K562 (cell line): ENCODE results near the gene EDA. TPM values are rescaled to one million over a fixed set of nuclear protein-coding genes. Genes with fewer than 3 reads are reported as not detected.

Experiments
- ATAC-seq: fragments of 200-7000 bp; cut with Tn5 transposase; 3 replicates; pipeline ENCODE4 v1.9.1; 2020; ENCODE audit warnings: moderate library complexity
- BruUV-seq: library from RNA; stranded (reverse); fragments of 400-500 nt; replicated peaks from 2 replicates; lab custom pipeline; 2021; lab: Mats Ljungman, UMichigan
- CTCF ChIA-PET: fragments of 300-600 bp; formaldehyde crosslinking; extraction: SDS; loops from one replicate; lab custom pipeline; 2021; ENCODE audit warnings: low intra/inter-chr PET ratio; lab: Yijun Ruan, JAX
- POLR2A ChIA-PET: fragments of 300-600, 350-650 bp; sonication (Branson Sonifier 250); formaldehyde crosslinking; extraction: SDS; loops from one replicate; lab custom pipeline; 2021; ENCODE audit warnings: antibody characterized with exemption, inconsistent platforms; lab: Yijun Ruan, JAX
- DNase-seq, 4 experiments: peaks; one replicate each; pipeline versions ENCODE4 v3.0.0 to v3.0.0-alpha.2; 2011 to 2018; ENCODE audit warnings: low spot score in 3 of 4, mixed read lengths in 3 of 4; ENCODE audit errors: extremely low read depth in 1 of 4
- FAIRE-seq: peaks from 2 replicates; lab custom pipeline; 2011; peaks lifted over from hg19 to GRCh38; lab: Jason Lieb, UNC
- H2AFZ ChIP-seq: 2 replicates; pipeline ENCODE4 v1.6.0; 2011; ENCODE audit warnings: low read depth, low read length, control low read depth, inconsistent platforms
- H3K27ac ChIP-seq: fragments of 200-600 bp; 3 replicates; pipeline ENCODE4 v1.8.0; 2011; ENCODE audit warnings: low read depth, mild to moderate bottlenecking, control low read depth, inconsistent platforms, low read length, moderate library complexity, mixed read lengths; ENCODE audit errors: extremely low read depth
- H3K27me3 ChIP-seq, 2 experiments: fragments of 300-600 bp in 1 of 2; 2 replicates in 1 of 2; 3 replicates in 1 of 2; pipeline versions ENCODE4 v1.6.0 to v1.8.0; 2011; ENCODE audit warnings: inconsistent platforms in 2 of 2, low read length in 2 of 2, mild to moderate bottlenecking in 1 of 2, mixed read lengths in 1 of 2, moderate library complexity in 1 of 2; ENCODE audit not compliant: control insufficient read depth in 2 of 2, insufficient read depth in 2 of 2
- H3K36me3 ChIP-seq: fragments of 300-600 bp; 3 replicates; pipeline ENCODE4 v1.8.0; 2011; ENCODE audit warnings: mild to moderate bottlenecking, low read length, inconsistent platforms; ENCODE audit not compliant: control insufficient read depth, insufficient read depth
- H3K4me1 ChIP-seq, 2 experiments: fragments of 200-600 bp in 1 of 2; replicated peaks in 1 of 2; 2 replicates in 1 of 2; 3 replicates in 1 of 2; pipeline versions ENCODE4 v1.5.1 to v1.8.0; 2011; ENCODE audit warnings: inconsistent platforms in 2 of 2, low read length in 2 of 2, mild to moderate bottlenecking in 1 of 2, mixed read lengths in 1 of 2, moderate library complexity in 1 of 2; ENCODE audit not compliant: control insufficient read depth in 2 of 2, insufficient read depth in 2 of 2
- H3K4me2 ChIP-seq: 2 replicates; pipeline ENCODE4 v1.6.1; 2011; ENCODE audit warnings: low read length, control low read depth, inconsistent platforms, mixed read lengths; ENCODE audit not compliant: insufficient read depth
- H3K4me3 ChIP-seq: fragments of 200-600 bp; sonication (generic), shearing (Covaris generic); 2 replicates; pipeline ENCODE4 v1.5.1; 2016; ENCODE audit warnings: control low read depth, inconsistent platforms
- H3K79me2 ChIP-seq: fragments of 200-600 bp; 3 replicates; pipeline ENCODE4 v1.8.0; 2011; ENCODE audit warnings: low read length, inconsistent platforms; ENCODE audit not compliant: control insufficient read depth, insufficient read depth
- H3K9ac ChIP-seq, 2 experiments: 2 replicates each; pipeline versions ENCODE4 v1.6.0 to v1.6.1; 2011; ENCODE audit warnings: low read depth in 2 of 2, low read length in 2 of 2, control low read depth in 1 of 2, inconsistent platforms in 1 of 2, mild to moderate bottlenecking in 1 of 2, mixed read lengths in 1 of 2; ENCODE audit not compliant: insufficient read depth in 1 of 2
- H3K9me1 ChIP-seq: one replicate; pipeline ENCODE4 v1.6.0; 2011; ENCODE audit warnings: inconsistent platforms, mild to moderate bottlenecking, low read length, moderate library complexity; ENCODE audit not compliant: control insufficient read depth, insufficient read depth
- H3K9me3 ChIP-seq: replicated peaks from 2 replicates; pipeline ENCODE4 v1.5.1; 2011; ENCODE audit warnings: low read depth, low read length, inconsistent platforms; ENCODE audit not compliant: control insufficient read depth, insufficient read depth
- H4K20me1 ChIP-seq: replicated peaks from 2 replicates; pipeline ENCODE4 v1.6.1; 2011; ENCODE audit warnings: low read length, inconsistent platforms, mixed read lengths; ENCODE audit not compliant: control insufficient read depth, insufficient read depth
- CBFA2T3 ChIP-seq: fragments of 450-650 bp; IDR thresholded peaks from 2 replicates; pipeline ENCODE4 v1.6.1; 2017
- DNMT1 ChIP-seq: fragments of 450-650 bp; IDR thresholded peaks from 2 replicates; pipeline ENCODE4 v1.6.1; 2016; ENCODE audit warnings: antibody characterized with exemption, mild to moderate bottlenecking
- JUND ChIP-seq, 2 experiments: IDR thresholded peaks; 2 replicates in 1 of 2; 3 replicates in 1 of 2; pipeline ENCODE4 v1.6.1; 2011; ENCODE audit warnings: borderline replicate concordance in 2 of 2, low read depth in 2 of 2, low read length in 2 of 2, improper control_type of control experiment in 1 of 2, missing biosample characterization in 1 of 2, missing genetic modification characterization in 1 of 2, missing genetic modification reagents in 1 of 2
- MTA2 ChIP-seq: fragments of 450-650 bp; IDR thresholded peaks from 2 replicates; pipeline ENCODE4 v1.6.1; 2016; ENCODE audit warnings: low read depth
- PCBP2 ChIP-seq: fragments of 200-400 bp; formaldehyde crosslinking; IDR thresholded peaks from 2 replicates; pipeline ENCODE4 v1.6.1; 2018; ENCODE audit warnings: low read length, low read depth, mild to moderate bottlenecking, moderate library complexity; ENCODE audit not compliant: poor library complexity, severe bottlenecking
- SREBF2 ChIP-seq: sonication (generic); formaldehyde crosslinking; IDR thresholded peaks from 2 replicates; pipeline ENCODE4 v1.4.0; 2020; ENCODE audit warnings: mild to moderate bottlenecking, missing genetic modification reagents
- ZNF140 ChIP-seq: fragments of 250-450 bp; sonication (Bioruptor Pico); IDR thresholded peaks from 2 replicates; pipeline ENCODE4 v1.8.0; 2021; ENCODE audit warnings: moderate library complexity, mild to moderate bottlenecking, inconsistent platforms
- in situ Hi-C: fragments of 300-500 bp; cut with MboI; formaldehyde crosslinking; loops from 4 replicates; pipeline ENCODE4 v1.15.0; 2018; ENCODE audit warnings: inconsistent platforms, mixed read lengths
- intact Hi-C: fragments of 100-400 bp; cut with micrococcal nuclease; formaldehyde crosslinking; loops from 2 replicates; pipeline ENCODE4 v1.14.2; 2022
- polyA plus RNA-seq, 8 experiments: library from polyadenylated mRNA; depleted of rRNA in 4 of 8; stranded (reverse) in 5 of 8; unstranded in 3 of 8; fragments of >200 nt; fragmentation: Nextera tagmentation in 2 of 8; fragmentation: Illumina TruSeq in 1 of 8; extraction: Ambion mirVana in 2 of 8; extraction: Trizol in 1 of 8; gene quantifications; 2 replicates each; pipeline versions ENCODE4 v1.2.1 to v1.2.3, GENCODE V29; 2011 to 2014; ENCODE audit warnings: inconsistent platforms in 1 of 8, missing spikeins in 1 of 8
- total RNA-seq, 7 experiments: library from RNA; depleted of rRNA in 6 of 7; stranded (reverse); fragments of >200 nt in 6 of 7; fragmentation: Illumina TruSeq in 2 of 7; extraction: Trizol in 2 of 7; gene quantifications; 2 replicates each; pipeline versions ENCODE4 v1.2.1 to v1.2.3, GENCODE V29; 2011 to 2021; ENCODE audit warnings: low replicate concordance in 1 of 7
- TF ChIP-seq, protein P1 (sequence below): fragments of 450-650 bp; formaldehyde crosslinking; IDR thresholded peaks from 2 replicates; pipeline ENCODE4 v1.4.0; 2020; ENCODE audit warnings: mild to moderate bottlenecking, mixed read lengths
- TF ChIP-seq, protein P2 (sequence below), 2 experiments: fragments of 150-350 bp in 1 of 2; IDR thresholded peaks; 2 replicates each; pipeline ENCODE4 v1.6.1; 2012 to 2016; ENCODE audit warnings: low read depth in 2 of 2, low read length in 2 of 2, mild to moderate bottlenecking in 1 of 2, moderate library complexity in 1 of 2
- TF ChIP-seq, protein P3 (sequence below): sonication (generic); formaldehyde crosslinking; IDR thresholded peaks from 2 replicates; pipeline ENCODE4 v1.8.0; 2022; ENCODE audit warnings: mild to moderate bottlenecking, low read depth, missing genetic modification reagents

EDA gene
- total and polyA plus RNA-seq, 9 of the 15 experiments (the other 6 are each of a cell fraction or from before 2014, with no cell fraction given): 0.03 to 0.40 (median 0.07) TPM

DNA sequence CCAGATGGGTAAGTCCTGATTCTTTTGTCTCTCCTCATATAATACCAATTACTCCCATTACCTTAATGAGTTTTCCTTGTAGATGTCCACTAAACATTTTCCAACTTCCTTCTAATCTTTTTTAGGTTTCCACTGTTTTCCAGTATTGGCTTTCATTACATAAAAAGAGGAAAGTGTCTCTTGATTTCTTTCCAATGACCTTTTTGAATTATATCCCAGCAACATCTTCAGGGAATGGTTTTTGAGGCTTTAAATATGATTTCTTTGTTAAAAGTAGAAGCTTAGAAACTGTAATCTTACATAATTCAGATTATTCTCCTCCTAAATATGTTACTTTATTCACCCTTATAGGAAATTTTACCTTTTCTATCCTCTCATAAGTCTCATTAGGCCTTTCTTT, 298.9 kb downstream of the EDA start:
- Histone ChIP-seq H3K4me1 (no peaks in the 10 kb centered on the region), H3K27me3 (no peaks in the 10 kb centered on the region), H3K9me3 (no peaks in the 10 kb centered on the region), H3K4me3 (no peak overlapping the region), H3K4me2 (no peak overlapping the region), H3K9me1 (no peaks in the 10 kb centered on the region), H4K20me1 (no peaks in the 10 kb centered on the region), H2AFZ (no peak overlapping the region), H3K36me3 (no peaks in the 10 kb centered on the region), H3K27ac (no peak overlapping the region), H3K9ac (no peak overlapping the region), H3K79me2 (no peaks in the 10 kb centered on the region)
- in situ Hi-C loops: no loop called here
- POLR2A ChIA-PET: no interaction called here
- CTCF ChIA-PET: no interaction called here
- DNase-seq (no peak), ATAC-seq (no peak), FAIRE-seq (no peak)
- no peak for TF ChIP-seq DNMT1
- TF ChIP-seq CBFA2T3: no peak
- no peak for TF ChIP-seq SREBF2 (CRISPR knock-in tag)
- TF ChIP-seq PCBP2: no peak
- no peak for TF ChIP-seq JUND (IDR thresholded peaks at IDR 0.05; ENCODE audit: borderline replicate concordance, low read depth, low read length)
- TF ChIP-seq JUND (tag; IDR thresholded peaks at IDR 0.05; ENCODE audit: borderline replicate concordance, low read depth, low read length): no peak
- BruUV-seq: no TSS peak
- intact Hi-C loops: no loop called here

DNA sequence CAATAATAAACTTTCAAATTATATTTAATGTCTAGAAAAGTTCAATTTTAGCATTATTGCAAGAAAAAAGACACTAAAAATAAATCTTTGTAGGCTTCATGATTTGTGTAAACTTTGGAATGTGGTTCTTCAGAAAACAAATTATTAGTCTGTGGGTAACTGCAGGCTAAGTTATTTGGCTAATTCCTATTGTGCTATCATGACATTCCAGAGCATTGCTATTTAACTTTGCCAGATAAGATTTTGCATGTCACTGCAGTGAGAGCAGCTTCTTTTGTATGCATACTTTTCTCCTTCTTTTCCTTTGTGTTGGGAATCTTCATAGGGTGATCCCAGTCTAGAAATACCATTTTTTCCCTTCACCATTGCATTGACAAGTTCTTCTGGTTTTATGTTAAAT, 303.8 kb downstream of the EDA start:
- Histone ChIP-seq H3K9me3 (no peaks in the 10 kb centered on the region), H3K9ac (no peak overlapping the region), H3K36me3 (no peaks in the 10 kb centered on the region), H3K79me2 (no peaks in the 10 kb centered on the region), H3K27ac (no peak overlapping the region), H3K4me2 (no peak overlapping the region), H2AFZ (no peak overlapping the region), H3K4me3 (no peak overlapping the region), H3K9me1 (no peaks in the 10 kb centered on the region), H3K4me1 (no peaks in the 10 kb centered on the region), H4K20me1 (no peaks in the 10 kb centered on the region), H3K27me3 (no peaks in the 10 kb centered on the region)
- FAIRE-seq: no peak
- POLR2A ChIA-PET: no interaction called here
- CTCF ChIA-PET: no interaction called here
- TF ChIP-seq MTA2 (no peak), ZNF140 (CRISPR knock-in tag) (no peak)
- TF ChIP-seq, protein P1, sequence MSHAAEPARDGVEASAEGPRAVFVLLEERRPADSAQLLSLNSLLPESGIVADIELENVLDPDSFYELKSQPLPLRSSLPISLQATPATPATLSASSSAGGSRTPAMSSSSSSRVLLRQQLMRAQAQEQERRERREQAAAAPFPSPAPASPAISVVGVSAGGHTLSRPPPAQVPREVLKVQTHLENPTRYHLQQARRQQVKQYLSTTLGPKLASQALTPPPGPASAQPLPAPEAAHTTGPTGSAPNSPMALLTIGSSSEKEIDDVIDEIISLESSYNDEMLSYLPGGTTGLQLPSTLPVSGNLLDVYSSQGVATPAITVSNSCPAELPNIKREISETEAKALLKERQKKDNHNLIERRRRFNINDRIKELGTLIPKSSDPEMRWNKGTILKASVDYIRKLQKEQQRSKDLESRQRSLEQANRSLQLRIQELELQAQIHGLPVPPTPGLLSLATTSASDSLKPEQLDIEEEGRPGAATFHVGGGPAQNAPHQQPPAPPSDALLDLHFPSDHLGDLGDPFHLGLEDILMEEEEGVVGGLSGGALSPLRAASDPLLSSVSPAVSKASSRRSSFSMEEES (CRISPR knock-in tag): no peak
- TF ChIP-seq, protein P2, sequence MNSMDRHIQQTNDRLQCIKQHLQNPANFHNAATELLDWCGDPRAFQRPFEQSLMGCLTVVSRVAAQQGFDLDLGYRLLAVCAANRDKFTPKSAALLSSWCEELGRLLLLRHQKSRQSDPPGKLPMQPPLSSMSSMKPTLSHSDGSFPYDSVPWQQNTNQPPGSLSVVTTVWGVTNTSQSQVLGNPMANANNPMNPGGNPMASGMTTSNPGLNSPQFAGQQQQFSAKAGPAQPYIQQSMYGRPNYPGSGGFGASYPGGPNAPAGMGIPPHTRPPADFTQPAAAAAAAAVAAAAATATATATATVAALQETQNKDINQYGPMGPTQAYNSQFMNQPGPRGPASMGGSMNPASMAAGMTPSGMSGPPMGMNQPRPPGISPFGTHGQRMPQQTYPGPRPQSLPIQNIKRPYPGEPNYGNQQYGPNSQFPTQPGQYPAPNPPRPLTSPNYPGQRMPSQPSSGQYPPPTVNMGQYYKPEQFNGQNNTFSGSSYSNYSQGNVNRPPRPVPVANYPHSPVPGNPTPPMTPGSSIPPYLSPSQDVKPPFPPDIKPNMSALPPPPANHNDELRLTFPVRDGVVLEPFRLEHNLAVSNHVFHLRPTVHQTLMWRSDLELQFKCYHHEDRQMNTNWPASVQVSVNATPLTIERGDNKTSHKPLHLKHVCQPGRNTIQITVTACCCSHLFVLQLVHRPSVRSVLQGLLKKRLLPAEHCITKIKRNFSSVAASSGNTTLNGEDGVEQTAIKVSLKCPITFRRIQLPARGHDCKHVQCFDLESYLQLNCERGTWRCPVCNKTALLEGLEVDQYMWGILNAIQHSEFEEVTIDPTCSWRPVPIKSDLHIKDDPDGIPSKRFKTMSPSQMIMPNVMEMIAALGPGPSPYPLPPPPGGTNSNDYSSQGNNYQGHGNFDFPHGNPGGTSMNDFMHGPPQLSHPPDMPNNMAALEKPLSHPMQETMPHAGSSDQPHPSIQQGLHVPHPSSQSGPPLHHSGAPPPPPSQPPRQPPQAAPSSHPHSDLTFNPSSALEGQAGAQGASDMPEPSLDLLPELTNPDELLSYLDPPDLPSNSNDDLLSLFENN (IDR thresholded peaks at IDR 0.05; ENCODE audit: low read depth in 2 of 2, low read length in 2 of 2): no peak
- TF ChIP-seq, protein P3, sequence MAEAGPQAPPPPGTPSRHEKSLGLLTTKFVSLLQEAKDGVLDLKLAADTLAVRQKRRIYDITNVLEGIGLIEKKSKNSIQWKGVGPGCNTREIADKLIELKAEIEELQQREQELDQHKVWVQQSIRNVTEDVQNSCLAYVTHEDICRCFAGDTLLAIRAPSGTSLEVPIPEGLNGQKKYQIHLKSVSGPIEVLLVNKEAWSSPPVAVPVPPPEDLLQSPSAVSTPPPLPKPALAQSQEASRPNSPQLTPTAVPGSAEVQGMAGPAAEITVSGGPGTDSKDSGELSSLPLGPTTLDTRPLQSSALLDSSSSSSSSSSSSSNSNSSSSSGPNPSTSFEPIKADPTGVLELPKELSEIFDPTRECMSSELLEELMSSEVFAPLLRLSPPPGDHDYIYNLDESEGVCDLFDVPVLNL (CRISPR knock-in tag): no peak
- in situ Hi-C loops: no loop called here
- intact Hi-C loops: no loop called here
- no TSS peak for BruUV-seq
- ATAC-seq: no peak
- no peak for DNase-seq
